PC-3 (cell line): ENCODE results near the gene CHMP6. TPM values are rescaled to one million over a fixed set of nuclear protein-coding genes. Genes with fewer than 3 reads are reported as not detected.

Source experiments
- ATAC-seq: fragments of 200-7000 bp; cut with Tn5 transposase; 2 replicates; pipeline ENCODE4 v1.9.1; 2020; ENCODE audit warnings: mild to moderate bottlenecking, moderate library complexity
- Bru-seq: library from RNA; stranded (reverse); fragments of 400-500 nt; gene quantifications from one replicate; lab custom pipeline; 2021; lab: Mats Ljungman, UMichigan
- BruChase-seq, 2 experiments: library from RNA; stranded (reverse); fragments of 400-500 nt; gene quantifications; one replicate each; lab custom pipeline; 2021; lab: Mats Ljungman, UMichigan
- BruUV-seq: library from RNA; stranded (reverse); fragments of 400-500 nt; replicated peaks from 2 replicates; lab custom pipeline; 2021; lab: Mats Ljungman, UMichigan
- CTCF ChIA-PET: fragments of 300-600 bp; sonication (Branson Sonifier 250); formaldehyde crosslinking; loops from one replicate; lab custom pipeline; 2022; ENCODE audit warnings: antibody characterized with exemption; lab: Charles Lee
- POLR2A ChIA-PET: fragments of 300-600 bp; sonication (Branson Sonifier 250); formaldehyde crosslinking; loops from one replicate; lab custom pipeline; 2022; ENCODE audit warnings: antibody characterized with exemption; ENCODE audit not compliant: unreplicated experiment; lab: Charles Lee
- DNase-seq: peaks from one replicate; pipeline ENCODE4 v3.0.0-alpha.2; 2015
- H2AFZ ChIP-seq: fragments of 300-600 bp; sonication (generic); 2 replicates; pipeline ENCODE4 v1.6.0; 2016; ENCODE audit warnings: antibody characterized with exemption, low read length
- H3F3A ChIP-seq: fragments of 300-600 bp; sonication (generic); one replicate; pipeline ENCODE4 v1.6.0; 2017; ENCODE audit warnings: antibody characterized with exemption, low read length, control low read depth, mild to moderate bottlenecking; ENCODE audit not compliant: unreplicated experiment
- H3K27ac ChIP-seq: fragments of 300-600 bp; sonication (generic); 2 replicates; pipeline ENCODE4 v1.5.1; 2016; ENCODE audit warnings: mild to moderate bottlenecking, low read length
- H3K27me3 ChIP-seq: fragments of 300-600 bp; sonication (generic); 2 replicates; pipeline ENCODE4 v1.6.1; 2016; ENCODE audit warnings: low read length, mixed read lengths
- H3K36me3 ChIP-seq: fragments of 300-600 bp; sonication (generic); 2 replicates; pipeline ENCODE4 v1.6.1; 2016; ENCODE audit warnings: low read depth, mixed run types, low read length, mixed read lengths
- H3K4me1 ChIP-seq: fragments of 300-600 bp; sonication (generic); 2 replicates; pipeline ENCODE4 v1.5.1; 2016; ENCODE audit warnings: low read length; ENCODE audit not compliant: insufficient read depth
- H3K4me2 ChIP-seq: fragments of 300-600 bp; sonication (generic); 2 replicates; pipeline ENCODE4 v1.6.0; 2016; ENCODE audit warnings: low read length
- H3K4me3 ChIP-seq: fragments of 300-600 bp; sonication (generic); 2 replicates; pipeline ENCODE4 v1.5.1; 2016; ENCODE audit warnings: mild to moderate bottlenecking, low read length, mixed read lengths
- H3K79me2 ChIP-seq: fragments of 300-600 bp; sonication (generic); 2 replicates; pipeline ENCODE4 v1.6.1; 2017; ENCODE audit warnings: low read length, mixed read lengths
- H3K9ac ChIP-seq: fragments of 300-600 bp; sonication (generic); 2 replicates; pipeline ENCODE4 v1.6.0; 2016; ENCODE audit warnings: mild to moderate bottlenecking, low read length
- H3K9me2 ChIP-seq: fragments of 300-600 bp; sonication (generic); replicated peaks from 2 replicates; pipeline ENCODE4 v1.6.1; 2016; ENCODE audit warnings: mixed run types, low read length, mixed read lengths
- H3K9me3 ChIP-seq: fragments of 300-600 bp; sonication (generic); 2 replicates; pipeline ENCODE4 v1.6.1; 2016; ENCODE audit warnings: low read length, mixed read lengths
- H4K20me1 ChIP-seq: fragments of 300-600 bp; sonication (generic); 2 replicates; pipeline ENCODE4 v1.6.1; 2016; ENCODE audit warnings: low read length, mixed read lengths
- CTCF ChIP-seq: fragments of 300-600 bp; sonication (generic); conservative IDR thresholded peaks from 2 replicates; pipeline ENCODE4 v1.5.1; 2017; ENCODE audit warnings: antibody characterized with exemption, low read depth, mild to moderate bottlenecking, low read length
- EZH2 ChIP-seq: fragments of 300-600 bp; sonication (generic); IDR thresholded peaks from one replicate; pipeline ENCODE4 v1.6.1; 2017; ENCODE audit warnings: antibody characterized with exemption, mild to moderate bottlenecking, low read length; ENCODE audit not compliant: unreplicated experiment
- EZH2phosphoT487 ChIP-seq: fragments of 300-600 bp; sonication (generic); IDR thresholded peaks from 2 replicates; pipeline ENCODE4 v1.6.1; 2018; ENCODE audit warnings: mild to moderate bottlenecking, antibody characterized with exemption, low read length, borderline replicate concordance
- intact Hi-C: fragments of 100-400 bp; cut with micrococcal nuclease; formaldehyde crosslinking; loops from 2 replicates; pipeline ENCODE4 v1.9.0; 2023
- long read RNA-seq: library from polyadenylated mRNA; unstranded; transcript quantifications from one replicate; pipeline ENCODE4 v2.0.0, GENCODE V29; 2021; ENCODE audit not compliant: unreplicated experiment
- total RNA-seq: library from RNA; depleted of rRNA; stranded (reverse); fragments of >200 nt; gene quantifications from 2 replicates; pipeline ENCODE4 v1.2.3, GENCODE V29; 2014; rRNA removed

CHMP6 gene
- total RNA-seq (26.1 and 33.0 TPM in 2 replicates), Bru-seq, nascent RNA (percentile 65 among the genes with signal in this experiment), BruChase-seq, experiment 1, labeled RNA remaining after a 6-hour chase (percentile 67 among the genes with signal in this experiment), BruChase-seq, experiment 2, labeled RNA remaining after a 2-hour chase (percentile 70 among the genes with signal in this experiment)
- long read RNA-seq, transcript CHMP6-201 (8 exons, 1,664 nt) = major isoform, 33 of 45 reads
- long read RNA-seq, partial matches to known transcripts = 1 of 45 reads
- long read RNA-seq, other reads (novel, unspliced or antisense) = 11 of 45 reads

GRCh38 chr17:80991645-80992076, at the start of gene CHMP6:
Gene CHMP6, plus strand, starts transcription at chr17:80991841. Its CDS starts 78 bp downstream, at chr17:80991919.
- ATAC-seq (peak; percentile 37), DNase-seq (peak; percentile 80)
- Histone ChIP-seq H2AFZ (peak within 1 kb of the TSS; percentile 89), H3K4me2 (peak within 1 kb of the TSS; percentile 93), H3K27ac (no peak within 1 kb of the TSS), H3F3A (no peaks in the 10 kb centered on the region), H3K9me2 (no peaks in the 10 kb centered on the region), H3K9ac (peak within 1 kb of the TSS; percentile 88), H3K27me3 (no peaks in the 10 kb centered on the region), H3K9me3 (no peaks in the 10 kb centered on the region), H4K20me1 (no peaks in the 10 kb centered on the region), H3K4me1 (peaks cover 28% of the 10 kb centered on the region), H3K4me3 (peak within 1 kb of the TSS; percentile 93), H3K36me3 (peaks cover 4% of the 10 kb centered on the region; the same call in 1 of the 2 replicates), H3K79me2 (peaks cover 16% of the 10 kb centered on the region)
- intact Hi-C loops = no loop called here
- TF ChIP-seq EZH2phosphoT487 (no peak), EZH2 (no peak), CTCF (no peak)
- ChIA-PET POLR2A (no interaction called here), CTCF (no interaction called here)
- no TSS peak for BruUV-seq

GRCh38 chr17:80942423-80943345, 49.0 kb upstream of the CHMP6 start:
- intact Hi-C loops = no loop called here
- Histone ChIP-seq H3K79me2 (no peaks in the 10 kb centered on the region), H3K9me3 (no peaks in the 10 kb centered on the region), H3K36me3 (no peaks in the 10 kb centered on the region; the same call in 1 of the 2 replicates), H3K4me1 (no peaks in the 10 kb centered on the region), H3F3A (no peaks in the 10 kb centered on the region), H3K27me3 (no peaks in the 10 kb centered on the region), H3K4me3 (no peak overlapping the region), H3K4me2 (no peak overlapping the region), H3K27ac (no peak overlapping the region), H2AFZ (no peak overlapping the region), H3K9ac (no peak overlapping the region), H3K9me2 (no peaks in the 10 kb centered on the region), H4K20me1 (no peaks in the 10 kb centered on the region)
- no TSS peak for BruUV-seq
- ATAC-seq (no peak), DNase-seq (no peak)
- CTCF ChIA-PET = no interaction called here
- POLR2A ChIA-PET = no interaction called here
- no peak for TF ChIP-seq EZH2
- TF ChIP-seq EZH2phosphoT487 = no peak
- TF ChIP-seq CTCF = no peak
